NT2/D1 (cell line): ENCODE data around the gene GGCT.

ENCODE experiments used
- SUZ12 ChIP-seq: IDR thresholded peaks from 2 replicates; pipeline ENCODE4 v1.6.1; 2011; ENCODE audit not compliant: insufficient read length, insufficient read depth; ENCODE audit errors: extremely low read depth
- YY1 ChIP-seq: IDR thresholded peaks from 2 replicates; pipeline ENCODE4 v1.6.1; 2011; ENCODE audit not compliant: insufficient read length, insufficient read depth
- ZNF274 ChIP-seq: IDR thresholded peaks from 2 replicates; pipeline ENCODE4 v1.6.1; 2011; ENCODE audit warnings: mild to moderate bottlenecking, low read depth, low read length

GRCh38 chr7:30510124-30511075 is 5.8 kb upstream of the GGCT start:
- TF ChIP-seq YY1 (no peak), ZNF274 (no peak), SUZ12 (no peak)
